ENCODE measurements around the gene CCDC59.
"Not testable (repeated sequence)": the region's sequence is repeated elsewhere in the genome, so short reads cannot be mapped to it uniquely, and the experiment has no call there.

Gene CCDC59, protein sequence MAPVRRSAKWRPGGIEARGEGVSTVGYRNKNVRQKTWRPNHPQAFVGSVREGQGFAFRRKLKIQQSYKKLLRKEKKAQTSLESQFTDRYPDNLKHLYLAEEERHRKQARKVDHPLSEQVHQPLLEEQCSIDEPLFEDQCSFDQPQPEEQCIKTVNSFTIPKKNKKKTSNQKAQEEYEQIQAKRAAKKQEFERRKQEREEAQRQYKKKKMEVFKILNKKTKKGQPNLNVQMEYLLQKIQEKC

DNA sequence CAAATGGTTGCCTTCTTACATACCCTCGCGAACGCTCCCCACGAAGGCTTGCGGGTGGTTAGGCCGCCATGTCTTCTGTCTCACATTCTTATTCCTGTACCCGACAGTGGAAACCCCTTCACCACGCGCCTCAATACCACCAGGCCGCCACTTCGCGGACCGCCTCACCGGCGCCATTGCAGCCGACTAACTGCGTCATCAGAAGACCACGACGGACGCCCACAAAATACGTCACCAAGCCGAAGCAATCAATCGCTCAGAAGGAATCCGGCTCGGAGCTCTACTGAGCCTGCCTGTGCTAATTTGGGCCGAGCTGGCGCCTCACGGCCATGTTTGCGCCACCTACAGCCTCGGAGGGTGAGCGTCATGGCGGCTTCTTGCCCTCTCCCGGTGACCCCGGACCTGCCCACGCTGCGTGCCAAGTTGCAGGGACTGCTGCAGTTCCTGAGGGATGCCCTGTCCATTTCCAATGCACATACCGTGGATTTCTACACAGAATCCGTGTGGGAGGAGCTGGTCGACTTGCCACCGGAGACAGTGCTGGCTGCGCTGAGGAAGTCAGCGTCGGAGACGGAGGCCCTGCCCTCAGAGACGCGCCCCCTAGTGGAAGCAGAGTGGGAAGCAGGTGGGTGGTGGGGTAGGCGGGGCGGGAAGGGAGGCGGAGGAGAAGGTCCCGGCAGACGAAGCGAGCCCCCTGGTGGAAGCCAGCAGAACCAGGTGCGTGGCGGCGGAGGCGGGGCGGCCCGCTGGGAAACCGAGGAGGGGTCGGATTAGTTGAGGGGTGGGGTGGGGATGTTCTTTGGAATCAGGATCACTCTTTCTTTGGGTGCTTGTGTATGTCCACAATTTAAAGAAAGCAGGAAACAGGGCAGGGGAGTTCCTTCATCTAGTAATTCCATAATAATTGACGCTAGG is at the start of gene CCDC59, which contains the start of gene METTL25:
Gene CCDC59, minus strand, starts transcription at position 188 of the 915 bp plus-strand sequence. Its CDS starts 11 bp downstream, at position 177.
Gene METTL25, plus strand, starts transcription at position 330 of the 915 bp plus-strand sequence. Its CDS starts 37 bp downstream, at position 367.
- DNase-seq = peak; percentile 88 to 100 (median 98)

DNA sequence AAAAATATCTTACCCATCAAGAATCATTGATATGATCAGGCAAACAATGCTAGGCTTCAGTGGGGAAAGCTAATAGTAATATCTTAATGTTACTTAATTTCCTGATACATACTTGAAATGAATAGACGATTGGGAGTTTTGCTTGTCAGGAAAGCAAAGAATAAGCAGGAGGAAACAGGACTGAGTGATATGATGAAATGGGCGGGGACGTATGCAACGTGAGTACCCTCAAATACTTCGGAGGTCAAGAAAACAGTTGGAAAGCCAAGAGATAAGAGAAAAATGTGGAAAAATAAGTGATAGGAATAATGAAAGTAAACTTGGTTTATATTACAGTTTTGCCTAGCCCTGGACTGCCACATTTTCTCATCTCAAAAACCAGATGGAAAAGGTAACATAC is 49.3 kb upstream of the CCDC59 start:
- no peak for DNase-seq

DNA sequence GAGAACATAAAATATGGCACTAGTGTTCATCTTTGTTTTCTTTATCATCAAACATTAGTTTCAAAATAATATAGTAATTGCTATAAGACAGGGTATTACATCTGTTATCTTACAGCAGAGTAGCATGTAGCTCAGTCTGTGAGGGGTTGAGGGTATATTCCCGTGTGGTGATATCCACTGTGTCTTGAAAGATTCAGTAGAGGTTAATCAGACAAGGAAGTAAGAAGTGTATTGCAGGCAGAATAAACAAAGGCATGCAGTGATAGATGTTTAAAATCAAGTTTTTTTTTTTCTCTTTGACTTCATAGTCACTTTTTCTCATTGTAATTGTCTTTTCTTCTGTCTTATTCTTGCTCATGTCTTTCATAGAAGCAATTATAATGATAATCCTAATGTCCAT is 48.5 kb upstream of the CCDC59 start:
- no peak for DNase-seq

DNA sequence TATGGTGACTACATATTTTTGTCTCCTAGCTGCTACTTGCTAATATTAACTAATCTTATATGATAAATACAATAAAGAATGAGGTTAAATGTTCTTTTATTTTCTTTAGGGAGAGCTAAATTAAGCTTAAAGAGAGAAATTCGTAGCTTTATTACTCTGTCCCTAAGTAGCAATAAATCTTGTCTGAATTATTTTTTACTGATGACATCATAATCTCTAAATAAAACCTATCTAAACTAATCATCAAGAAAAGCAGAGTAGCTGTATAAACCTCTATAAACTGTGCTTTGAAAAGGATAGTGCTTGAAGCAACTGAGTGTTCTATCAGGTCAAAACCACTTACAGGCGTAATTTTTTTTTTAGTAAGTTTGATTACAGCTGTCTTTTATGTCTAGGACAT is 42.6 kb upstream of the CCDC59 start:
- DNase-seq = no peak

DNA sequence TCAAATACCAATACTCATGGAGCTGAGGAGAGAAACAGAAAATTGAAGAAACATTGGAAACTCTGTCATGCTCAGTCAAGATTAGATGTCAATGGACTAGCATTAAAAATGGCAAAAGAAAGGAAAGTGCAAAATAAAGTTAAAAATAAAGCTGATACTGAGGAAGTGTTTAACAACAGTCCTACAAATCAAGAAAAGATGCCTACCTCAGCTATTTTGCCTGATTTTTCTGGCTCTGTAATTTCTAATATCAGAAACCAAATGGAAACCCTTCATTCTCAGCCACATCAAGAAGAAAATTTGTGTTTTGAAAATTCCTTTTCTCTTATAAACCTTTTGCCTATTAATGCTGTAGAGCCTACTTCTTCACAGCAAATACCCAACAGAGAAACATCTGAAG is 40.7 kb upstream of the CCDC59 start:
- no peak for DNase-seq

DNA sequence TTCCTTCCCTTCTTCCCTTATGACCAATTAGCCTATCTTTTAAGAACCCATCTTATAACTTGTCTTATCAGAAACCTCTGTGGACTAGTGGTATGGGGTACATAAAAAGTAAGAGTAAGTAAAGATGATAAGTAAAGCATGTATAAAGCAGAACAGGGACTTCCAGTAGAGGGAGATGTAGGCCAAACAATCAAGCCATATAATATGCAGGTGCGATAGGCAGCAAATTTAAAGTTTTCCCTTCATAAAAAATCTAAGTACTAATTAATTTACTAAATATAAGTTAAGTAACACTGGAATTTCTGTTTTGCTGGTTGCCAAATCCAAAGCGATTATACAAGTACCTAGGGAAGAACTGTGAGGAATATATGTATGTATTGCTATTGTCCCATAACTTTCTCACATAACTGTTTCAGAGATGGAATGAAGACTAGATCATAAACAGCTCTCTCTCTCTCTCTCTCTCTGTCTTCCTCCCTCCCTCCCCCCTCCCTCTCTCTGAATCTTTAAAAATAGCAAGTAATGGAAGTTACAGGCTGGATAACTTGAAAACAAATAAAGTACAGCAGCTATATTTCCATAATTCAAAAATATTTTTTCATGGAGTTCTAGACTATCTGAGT is 25.9 kb upstream of the CCDC59 start:
- DNase-seq = peak in 1 of 58 donors; percentile 29

DNA sequence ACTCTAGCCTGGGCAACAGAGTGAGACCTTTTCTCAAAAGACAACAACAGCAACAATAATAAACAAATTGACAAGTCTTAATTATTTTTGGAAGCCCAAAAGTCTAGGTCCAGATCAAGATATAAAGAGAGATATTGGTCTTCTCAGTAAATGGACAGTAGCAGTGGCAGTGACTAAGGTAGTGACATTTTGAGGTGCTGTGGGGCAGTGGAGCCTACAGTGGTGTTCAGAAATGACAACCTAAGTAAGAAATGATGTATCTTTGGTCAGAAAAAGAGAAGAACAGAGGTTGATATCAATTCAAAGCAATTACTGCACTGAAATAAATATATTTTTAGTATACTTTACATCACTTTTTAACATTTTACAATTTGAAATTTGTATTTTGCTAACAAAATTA is 20.8 kb upstream of the CCDC59 start:
- DNase-seq = no peak

DNA sequence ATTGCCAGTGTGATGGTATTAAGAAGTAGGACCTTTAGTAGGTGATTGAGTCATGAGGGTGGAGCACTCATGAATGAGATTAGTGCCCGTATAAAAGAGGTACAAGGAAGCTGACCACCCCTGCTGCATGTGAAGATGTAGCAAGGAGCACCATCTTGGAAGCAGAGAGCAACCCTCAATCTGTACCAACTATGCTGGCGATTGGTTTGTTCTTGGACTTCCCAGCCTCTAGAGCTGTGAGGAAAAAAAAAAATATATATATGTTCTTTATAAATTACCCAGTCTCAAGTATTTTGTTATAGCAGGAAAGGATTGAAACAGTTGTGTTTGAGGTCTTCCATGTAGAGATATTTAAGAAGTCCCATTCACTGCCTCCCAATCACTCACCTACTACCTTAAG is 17.0 kb upstream of the CCDC59 start:
- DNase-seq = no peak

DNA sequence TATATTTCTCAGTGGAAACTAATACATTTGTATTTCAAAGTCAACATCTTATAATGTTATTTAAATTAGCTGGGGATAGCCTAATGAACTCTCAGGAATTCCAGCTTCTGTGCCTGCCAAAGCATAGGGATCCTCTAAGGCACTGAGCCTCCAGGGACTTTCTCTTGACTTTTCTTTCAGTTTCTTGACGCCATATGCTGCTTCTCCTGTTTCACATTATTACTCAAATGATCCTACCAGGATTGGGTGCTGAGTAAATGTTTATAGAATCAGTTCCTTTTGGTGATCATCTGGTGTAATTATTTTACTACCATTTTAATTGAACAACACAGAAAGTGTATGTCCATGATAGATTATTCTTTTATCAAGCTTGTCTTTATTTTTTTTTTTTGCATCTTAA is 8.0 kb upstream of the CCDC59 start:
- DNase-seq = no peak

DNA sequence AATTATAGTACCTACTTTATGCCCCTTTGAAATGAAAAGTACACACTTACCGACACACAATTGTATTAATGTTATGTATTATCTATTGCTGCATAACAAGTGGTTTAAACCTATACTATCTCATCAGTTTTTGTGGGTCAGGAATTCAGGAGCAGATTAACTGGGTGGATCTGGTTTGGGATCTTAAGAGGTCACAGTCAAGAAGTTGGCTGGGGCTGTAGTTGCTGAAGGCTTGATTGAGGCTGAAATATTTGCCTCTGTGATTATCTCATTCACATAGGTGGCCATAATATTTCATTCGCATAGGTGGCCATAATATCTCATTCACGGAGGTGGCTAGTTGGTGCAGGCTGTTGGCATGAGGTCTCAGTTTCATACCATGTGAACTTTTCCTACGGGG is 5.8 kb upstream of the CCDC59 start:
- DNase-seq = no peak

DNA sequence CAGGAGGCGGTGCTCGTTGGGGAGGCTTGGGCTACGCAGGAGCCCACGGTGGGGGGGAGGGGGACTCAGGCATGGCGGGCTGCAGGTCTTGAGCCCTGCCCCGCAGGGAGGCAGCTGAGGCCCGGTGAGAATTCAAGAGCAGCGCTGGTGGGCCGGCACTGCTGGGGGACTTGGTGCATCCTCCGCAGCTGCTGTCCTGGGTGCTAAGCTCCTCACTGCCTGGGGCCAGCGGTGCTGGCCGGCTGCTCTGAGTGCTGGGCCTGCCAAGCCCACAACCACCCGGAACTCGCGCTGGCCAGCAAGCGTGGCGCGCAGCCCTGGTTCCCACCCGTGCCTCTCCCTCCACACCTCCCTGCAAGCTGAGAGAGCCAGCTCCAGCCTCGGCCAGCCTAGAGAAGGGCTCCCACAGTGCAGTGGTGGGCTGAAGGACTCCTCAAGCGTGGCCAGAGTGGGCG is 3.3 kb upstream of the CCDC59 start:
- no peak for DNase-seq

DNA sequence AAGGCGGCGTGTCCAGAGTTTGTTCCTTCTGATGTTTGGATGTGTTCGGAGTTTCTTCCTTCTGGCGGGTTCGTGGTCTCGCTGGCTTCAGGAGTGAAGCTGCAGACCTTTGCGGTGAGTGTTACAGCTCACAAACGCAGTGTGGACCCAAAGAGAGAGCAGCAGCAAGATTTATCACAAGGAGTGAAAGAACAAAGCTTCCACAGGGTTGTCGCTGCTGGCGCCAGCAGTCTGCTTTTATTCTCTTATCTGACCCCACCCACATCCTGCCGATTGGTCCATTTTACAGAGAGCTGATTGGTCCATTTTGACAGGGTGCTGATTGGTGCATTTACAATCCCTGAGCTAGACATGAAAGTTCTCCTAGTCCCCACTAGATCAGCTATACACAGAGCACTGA is 2.6 kb upstream of the CCDC59 start:
- not testable (repeated sequence) for DNase-seq

DNA sequence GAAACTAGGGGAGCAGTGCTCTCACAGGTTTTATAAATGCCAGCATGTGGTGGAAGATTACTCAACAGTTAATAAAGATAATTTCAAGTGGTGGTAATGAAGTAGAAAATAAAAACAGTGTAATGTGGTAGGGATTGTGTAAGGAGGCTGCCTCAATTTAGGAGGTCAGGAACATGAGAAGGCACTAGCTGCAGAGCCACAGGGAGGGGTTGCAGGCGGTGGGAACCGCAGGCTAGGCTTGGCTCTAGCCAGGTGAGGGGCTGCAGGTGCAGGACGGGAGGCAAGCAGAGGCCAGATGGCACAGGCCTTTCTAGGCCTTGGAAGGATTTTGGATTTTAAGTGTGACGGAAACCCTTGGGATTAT is 910 bp upstream of the CCDC59 start:
- peak in 10 of 58 donors; percentile 0 to 22 (median 8) for DNase-seq

DNA sequence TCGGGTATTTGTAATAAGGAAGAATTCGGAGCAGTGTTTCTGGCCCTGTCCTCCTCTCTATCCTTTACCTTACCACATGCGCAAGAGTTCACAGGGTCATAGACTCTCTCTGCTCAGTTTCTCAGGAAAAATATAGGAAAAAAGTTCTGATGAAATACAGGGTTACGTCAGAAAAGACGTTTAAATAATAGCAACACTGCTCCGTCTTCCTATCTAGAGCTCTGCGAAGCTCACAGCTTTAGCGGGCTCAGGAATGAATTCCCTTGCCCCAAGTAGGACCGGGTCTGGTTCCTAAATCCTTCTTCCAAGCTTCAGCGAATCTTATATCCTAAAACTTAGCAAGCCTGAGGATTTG is 365 bp downstream of the CCDC59 start:
- no peak for DNase-seq

DNA sequence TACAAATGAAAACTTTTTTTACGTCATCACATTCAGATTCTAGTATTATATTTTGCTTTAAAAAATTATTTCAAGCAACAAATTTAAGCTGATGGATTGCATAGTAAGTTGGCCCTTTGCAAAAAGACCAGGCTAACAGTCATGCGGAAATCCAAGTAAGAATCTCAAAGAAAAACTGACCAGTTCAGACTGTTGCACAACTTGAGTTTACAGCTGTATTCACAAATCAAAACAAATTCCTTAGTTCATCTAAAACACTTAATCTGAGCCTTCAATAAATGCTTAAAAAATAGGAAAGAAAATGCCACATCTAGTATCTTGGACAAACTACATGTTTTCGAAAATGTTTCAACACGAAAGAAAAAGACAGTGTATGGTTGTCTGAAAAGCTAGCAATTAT is 847 bp downstream of the CCDC59 start:
- no peak for DNase-seq

DNA sequence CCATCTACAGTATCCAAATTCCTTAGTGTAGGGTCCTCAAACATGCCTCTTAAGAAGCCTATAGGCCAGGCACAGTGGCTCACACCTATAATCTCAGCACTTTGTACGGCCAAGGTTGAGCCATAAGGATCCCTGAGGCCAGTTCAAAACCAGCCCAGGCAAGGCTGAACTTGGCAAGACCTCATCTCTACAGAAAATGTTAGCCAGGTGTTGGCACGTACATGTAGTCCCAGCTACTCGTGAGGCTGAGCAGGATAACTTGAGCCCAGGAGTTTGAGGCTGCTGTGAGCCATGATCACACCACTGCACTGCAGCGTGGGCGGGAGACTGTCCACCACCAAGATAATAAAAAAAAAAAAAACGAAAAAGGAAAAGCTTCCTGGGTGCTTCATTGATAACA is 6.8 kb downstream of the CCDC59 start:
- DNase-seq = no peak

DNA sequence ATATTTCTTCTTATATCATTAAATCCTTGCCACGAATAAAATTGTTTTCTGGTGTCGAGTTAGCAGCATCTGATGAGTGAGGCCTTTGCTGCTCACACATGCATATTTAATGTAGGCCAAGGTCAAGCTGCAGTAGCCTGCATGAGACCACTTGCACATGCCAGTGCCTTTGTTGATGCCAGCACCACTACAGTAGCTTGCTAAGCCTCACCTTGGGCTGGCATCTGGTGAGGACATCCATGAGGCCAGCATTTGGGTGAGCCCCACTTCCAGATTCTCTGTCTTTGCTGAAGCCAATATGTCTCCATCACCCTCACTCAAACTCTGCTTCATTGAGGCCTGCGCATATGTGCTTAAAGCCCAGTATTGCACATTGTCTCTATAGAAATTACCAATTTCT is 8.0 kb downstream of the CCDC59 start:
- DNase-seq = no peak

DNA sequence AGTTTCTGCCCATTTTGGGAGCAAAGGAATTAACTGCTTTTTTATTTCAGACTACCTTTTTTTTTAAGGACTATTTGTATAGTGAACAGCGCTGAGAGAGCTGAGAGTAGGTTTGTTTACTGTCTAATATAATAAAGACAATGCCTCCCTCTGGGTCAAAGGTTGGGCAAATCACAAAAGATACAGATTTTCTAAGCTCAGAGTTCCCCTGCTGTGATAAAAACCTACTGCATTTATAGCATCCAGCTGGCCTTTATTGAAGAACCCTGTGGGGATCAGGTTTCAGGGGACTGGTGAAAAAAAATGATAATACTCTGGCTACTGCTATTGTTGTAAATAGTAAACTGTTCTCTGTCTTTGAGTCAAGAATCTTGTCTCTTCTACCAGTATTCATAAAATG is 28.7 kb downstream of the CCDC59 start:
- DNase-seq = no peak

DNA sequence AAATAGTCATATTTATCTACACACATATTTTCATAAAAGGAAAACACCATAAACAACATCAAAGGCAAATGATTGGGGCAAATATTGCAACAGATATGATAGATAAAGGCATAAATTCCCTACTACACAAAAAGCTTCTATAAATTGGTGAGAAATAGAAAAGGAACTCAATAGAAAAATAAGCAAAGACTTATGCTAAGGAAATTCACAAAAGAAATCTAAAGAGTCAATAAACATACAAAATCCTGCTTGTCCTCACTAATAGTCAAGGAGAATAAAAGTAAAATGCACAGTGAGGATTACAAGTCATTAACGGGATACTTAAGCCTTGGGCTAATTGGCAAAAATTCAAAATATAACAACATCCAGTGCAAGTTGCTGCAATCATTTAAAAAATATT is 30.3 kb downstream of the CCDC59 start:
- DNase-seq = no peak

DNA sequence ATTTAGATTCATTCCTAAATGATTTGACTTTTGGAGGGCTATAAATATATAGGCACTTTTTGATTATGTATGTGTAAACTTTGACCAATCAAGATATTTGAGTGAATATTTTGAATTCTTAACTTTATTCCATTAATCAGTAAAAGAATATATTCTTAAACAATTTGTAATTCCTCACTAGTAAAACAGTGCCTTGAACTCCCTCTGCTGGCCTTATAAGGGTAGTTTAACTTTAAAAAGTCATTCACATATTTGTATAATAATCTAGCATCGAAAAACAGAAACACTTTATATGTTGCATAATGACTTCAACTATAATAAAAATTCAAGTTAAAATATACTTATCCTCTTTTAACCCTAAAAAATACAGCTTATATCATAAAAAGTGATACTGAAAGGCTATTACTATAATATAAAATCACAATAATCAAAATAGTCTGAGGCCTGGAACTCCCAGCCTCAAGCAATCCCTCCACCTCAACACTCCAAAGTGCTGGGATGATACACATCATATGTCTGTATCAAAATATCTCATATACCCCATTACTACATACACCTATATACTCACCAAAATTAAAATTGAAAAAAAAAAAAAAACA is 31.2 kb downstream of the CCDC59 start:
- peak in 2 of 58 donors; percentile 2 to 3 for DNase-seq

DNA sequence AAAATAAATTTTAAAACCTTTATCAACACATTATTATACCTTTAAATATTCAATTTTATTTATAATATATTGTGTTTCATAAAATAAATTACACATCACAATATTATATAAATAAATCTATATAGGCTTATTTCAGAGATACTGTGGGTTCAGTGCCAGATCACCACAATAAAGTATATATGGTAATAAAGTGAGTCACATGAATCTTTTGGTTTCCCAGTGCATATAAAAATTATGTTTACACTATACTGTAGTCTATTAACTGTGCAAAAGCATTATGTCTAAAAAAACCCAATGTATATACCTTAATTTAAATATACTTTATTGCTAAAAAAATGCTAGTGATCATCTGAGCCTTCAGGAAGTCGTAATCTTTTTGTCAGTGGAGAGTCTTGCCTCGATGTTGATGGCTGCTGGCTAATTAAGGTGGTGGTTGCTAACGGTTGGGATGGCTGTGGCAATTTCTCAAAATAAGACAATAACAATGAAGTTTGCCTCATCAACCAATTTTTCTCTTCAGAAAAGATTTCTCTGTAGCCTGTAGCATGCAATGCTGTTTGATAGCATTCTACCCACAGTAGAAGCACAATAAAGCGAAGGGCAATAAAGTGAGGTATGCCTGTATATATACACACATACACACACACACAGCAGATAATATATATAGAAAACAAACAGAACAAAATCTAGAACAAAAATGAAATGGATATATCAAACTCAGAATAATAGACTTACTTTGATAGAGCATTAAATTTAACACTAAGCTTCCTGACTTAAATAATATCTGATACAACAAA is 32.4 kb downstream of the CCDC59 start:
- DNase-seq = no peak
